Esophagus (tissue), 2 donors: ENCODE measurements around the gene NEURL2. TPM values are rescaled to one million over a fixed set of nuclear protein-coding genes. Genes with fewer than 3 reads are reported as not detected.

Source experiments
- H3K27ac ChIP-seq, 2 donors: one replicate each; pipeline ENCODE4 v1.5.1; 2013; ENCODE audit warnings: low read depth in 2 of 2, mild to moderate bottlenecking in 2 of 2, inconsistent platforms in 1 of 2, low read length in 1 of 2, moderate library complexity in 1 of 2
- H3K27me3 ChIP-seq, 2 donors: one replicate each; pipeline ENCODE4 v1.6.1; 2013; ENCODE audit warnings: low read length in 2 of 2, control low read depth in 1 of 2, mild to moderate bottlenecking in 1 of 2; ENCODE audit not compliant: insufficient read depth in 2 of 2, control insufficient read depth in 1 of 2
- H3K36me3 ChIP-seq, 2 donors: one replicate each; pipeline ENCODE4 v1.6.1; 2013; ENCODE audit warnings: low read length in 1 of 2; ENCODE audit not compliant: control insufficient read depth in 2 of 2, insufficient read depth in 2 of 2
- H3K4me1 ChIP-seq, 2 donors: one replicate each; pipeline ENCODE4 v1.6.1; 2013; ENCODE audit warnings: low read length in 1 of 2; ENCODE audit not compliant: control insufficient read depth in 2 of 2, insufficient read depth in 2 of 2
- H3K4me3 ChIP-seq, 2 donors: one replicate each; pipeline ENCODE4 v1.5.1; 2013; ENCODE audit warnings: low read length in 2 of 2, mild to moderate bottlenecking in 2 of 2, low read depth in 1 of 2, moderate library complexity in 1 of 2
- H3K9me3 ChIP-seq, 2 donors: one replicate each; pipeline ENCODE4 v1.6.1; 2013; ENCODE audit warnings: mild to moderate bottlenecking in 2 of 2, low read depth in 1 of 2, low read length in 1 of 2, moderate library complexity in 1 of 2; ENCODE audit not compliant: control insufficient read depth in 2 of 2, insufficient read depth in 1 of 2
- WGBS, 2 donors: extraction: QIAGEN DNeasy Blood & Tissue Kit; methylation state at CpG; one replicate each; pipeline ENCODE4 v1.1.7; 2013; 5-methylcytosine and 5-hydroxymethylcytosine counted together
- polyA plus RNA-seq, 2 donors: library from polyadenylated mRNA; stranded (reverse); fragments of 200-250 nt; gene quantifications; one replicate each; pipeline ENCODE4 v1.2.3, GENCODE V29; 2013
- donor health status: healthy with polysubstance abuse.
- donor health status: Bipolar disorder and iron deficiency.

Gene NEURL2
- polyA plus RNA-seq, 2 donors = 1.4 to 2.5 TPM

DNA sequence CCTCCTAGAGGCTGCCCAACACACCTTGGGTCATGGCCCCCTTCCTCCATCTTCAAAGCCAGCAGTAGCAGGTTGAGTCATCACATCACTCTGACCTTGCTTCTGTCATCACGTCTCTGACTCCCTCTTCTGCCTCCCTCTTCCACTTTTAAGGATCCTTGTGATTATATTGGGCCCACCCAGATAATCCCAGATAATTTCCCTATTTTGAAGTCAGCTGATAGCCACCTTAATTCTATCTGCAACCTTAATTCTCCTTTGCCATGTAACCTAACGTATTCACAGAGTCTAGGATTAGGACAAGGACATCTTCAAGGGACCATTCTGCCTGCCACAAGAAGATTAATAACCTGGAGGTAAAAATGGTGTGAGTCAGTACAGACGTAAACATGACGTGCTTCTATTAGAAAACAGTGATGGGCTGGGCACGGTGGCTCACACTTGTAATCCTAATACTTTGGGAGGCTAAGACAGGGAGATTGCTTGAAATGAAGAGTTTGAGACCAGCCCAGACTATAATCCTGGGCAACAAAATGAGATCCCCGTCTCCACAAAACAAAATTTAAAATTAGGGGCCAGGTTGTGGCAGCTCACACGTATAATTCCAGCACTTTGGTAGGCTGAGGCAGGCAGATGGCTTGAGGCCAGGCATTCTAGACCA, 30.3 kb downstream of the NEURL2 start:
- Histone ChIP-seq H3K4me1 (peaks cover 3 to 8% of the 10 kb centered on the region in 2 donors), H3K9me3 (no peaks in the 10 kb centered on the region), H3K27me3 (no peaks in the 10 kb centered on the region), H3K36me3 (no peaks in the 10 kb centered on the region), H3K4me3 (no peak overlapping the region), H3K27ac (peak overlapping the region in 1 of 2 donors; percentile 70)
- 58 to 60% methylated on average over 7 of the region's 7 CpGs for WGBS, 2 donors

DNA sequence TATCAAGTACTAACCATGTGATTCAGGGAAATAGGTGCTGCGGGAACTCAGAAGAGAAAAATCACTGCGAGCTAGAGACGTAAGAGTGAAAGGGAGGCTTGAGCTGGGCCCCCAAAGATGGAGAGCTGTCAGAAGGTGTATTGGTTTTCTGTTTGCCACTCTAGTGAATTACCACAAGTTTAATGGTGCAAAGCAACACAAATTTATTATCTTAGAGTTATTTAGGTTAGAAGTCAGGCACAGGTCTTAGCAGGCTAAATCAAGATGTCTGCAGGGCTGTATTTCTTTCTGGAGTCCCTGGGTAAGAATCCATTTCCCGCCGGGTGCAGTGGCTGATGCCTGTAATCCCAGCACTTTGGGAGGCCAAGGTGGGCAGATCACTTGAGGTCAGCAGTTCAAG, 31.1 kb downstream of the NEURL2 start:
- Histone ChIP-seq H3K36me3 (peaks cover 0 to 2% of the 10 kb centered on the region in 2 donors), H3K27me3 (no peaks in the 10 kb centered on the region), H3K27ac (no peak overlapping the region), H3K9me3 (no peaks in the 10 kb centered on the region), H3K4me3 (no peak overlapping the region), H3K4me1 (peaks cover 4 to 11% of the 10 kb centered on the region in 2 donors)
- 96 to 97% methylated on average over 5 of the region's 5 CpGs for WGBS, 2 donors

DNA sequence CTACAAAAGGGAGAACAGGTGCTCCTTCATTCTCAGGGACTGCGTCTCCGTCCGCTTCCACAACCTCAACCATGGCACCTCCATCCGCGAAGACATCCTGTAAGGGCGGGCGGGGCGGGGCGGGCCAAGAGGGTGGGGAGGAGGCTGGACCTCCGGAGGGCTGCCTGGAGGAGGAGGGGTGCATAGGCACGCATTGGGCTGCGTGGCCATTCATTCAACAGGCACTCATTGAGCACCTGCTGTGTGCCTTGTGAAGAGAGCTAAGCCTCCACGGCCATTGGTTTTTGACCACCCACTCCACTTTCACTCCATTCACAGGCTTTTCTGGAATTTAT, 33.2 kb downstream of the NEURL2 start:
- 15 to 16% methylated on average over 13 of the region's 13 CpGs for WGBS, 2 donors
- Histone ChIP-seq H3K27ac (peak overlapping the region; percentile 28 to 91), H3K4me1 (peaks cover 5 to 13% of the 10 kb centered on the region in 2 donors), H3K4me3 (peak overlapping the region; percentile 73 to 93), H3K27me3 (no peaks in the 10 kb centered on the region), H3K9me3 (no peaks in the 10 kb centered on the region), H3K36me3 (peaks cover 0 to 5% of the 10 kb centered on the region in 2 donors)

GRCh38 chr20:45857114-45857881, 33.7 kb downstream of the NEURL2 start, which contains the start of the genes ACOT8 and ZSWIM3:
Gene ACOT8, minus strand, starts transcription at chr20:45857392. Its CDS starts 77 bp downstream, at chr20:45857315.
Gene ZSWIM3, plus strand, starts transcription at chr20:45857614. Its CDS starts 212 bp downstream, at chr20:45857826.
- H3K36me3 ChIP-seq = peaks cover 0 to 5% of the 10 kb centered on the region in 2 donors
- H3K4me1 ChIP-seq = peaks cover 5 to 13% of the 10 kb centered on the region in 2 donors
- 0 to 1% methylated on average over 36 of the region's 36 CpGs for WGBS, 2 donors
- H3K27me3 ChIP-seq = no peaks in the 10 kb centered on the region
- H3K4me3 ChIP-seq = peak within 1 kb of the TSS; percentile 73 to 93
- no peaks in the 10 kb centered on the region for H3K9me3 ChIP-seq
- peak within 1 kb of the TSS; percentile 39 to 91 for H3K27ac ChIP-seq

DNA sequence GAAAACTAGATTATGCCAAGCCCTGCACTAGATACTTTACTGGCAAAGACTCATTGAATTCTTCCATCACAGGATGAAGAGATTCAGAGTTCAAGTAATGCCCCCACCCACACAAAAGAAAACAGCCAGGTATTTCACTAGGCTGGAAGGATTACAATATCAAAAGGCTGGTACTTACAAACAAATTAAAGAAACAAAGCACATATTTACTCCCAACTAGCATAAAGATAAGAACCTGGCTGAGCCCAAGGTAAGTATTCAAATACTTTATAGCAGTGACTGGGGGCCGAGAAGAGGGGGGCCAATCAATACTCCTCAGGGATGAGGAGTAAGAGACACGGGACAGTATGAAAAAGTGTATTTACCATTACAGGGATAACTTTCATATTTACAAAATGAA, 37.5 kb downstream of the NEURL2 start:
- H3K27ac ChIP-seq = no peak overlapping the region
- H3K36me3 ChIP-seq = peaks cover 0 to 18% of the 10 kb centered on the region in 2 donors
- H3K4me3 ChIP-seq = no peak overlapping the region
- WGBS, 2 donors = 74 to 82% methylated on average over 2 of the region's 2 CpGs
- no peaks in the 10 kb centered on the region for H3K9me3 ChIP-seq
- H3K27me3 ChIP-seq = no peaks in the 10 kb centered on the region
- peaks cover 5 to 13% of the 10 kb centered on the region in 2 donors for H3K4me1 ChIP-seq

DNA sequence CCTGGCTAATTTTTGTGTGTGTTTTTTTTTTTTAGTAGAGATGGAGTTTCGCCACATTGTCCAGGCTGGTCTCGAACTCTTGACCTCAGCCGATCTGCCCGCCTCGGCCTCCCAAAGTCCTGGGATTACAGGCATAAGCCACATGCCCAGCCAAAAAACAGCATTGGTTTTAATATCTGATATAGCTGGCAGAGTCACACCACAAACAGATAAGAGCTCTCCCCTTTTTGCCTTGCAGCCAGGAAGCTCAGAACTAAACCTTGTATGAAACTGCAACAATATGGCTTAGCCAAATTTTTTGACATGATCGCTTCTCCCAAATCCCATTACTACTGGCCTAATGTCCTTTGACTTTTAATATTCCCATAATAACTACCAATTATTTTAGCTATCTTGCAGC, 38.7 kb downstream of the NEURL2 start:
- Histone ChIP-seq H3K4me1 (peaks cover 2 to 11% of the 10 kb centered on the region in 2 donors), H3K4me3 (no peak overlapping the region), H3K9me3 (no peaks in the 10 kb centered on the region), H3K27me3 (no peaks in the 10 kb centered on the region), H3K27ac (no peak overlapping the region), H3K36me3 (peaks cover 0 to 21% of the 10 kb centered on the region in 2 donors)
- WGBS, 2 donors = 92 to 98% methylated on average over 6 of the region's 6 CpGs

DNA sequence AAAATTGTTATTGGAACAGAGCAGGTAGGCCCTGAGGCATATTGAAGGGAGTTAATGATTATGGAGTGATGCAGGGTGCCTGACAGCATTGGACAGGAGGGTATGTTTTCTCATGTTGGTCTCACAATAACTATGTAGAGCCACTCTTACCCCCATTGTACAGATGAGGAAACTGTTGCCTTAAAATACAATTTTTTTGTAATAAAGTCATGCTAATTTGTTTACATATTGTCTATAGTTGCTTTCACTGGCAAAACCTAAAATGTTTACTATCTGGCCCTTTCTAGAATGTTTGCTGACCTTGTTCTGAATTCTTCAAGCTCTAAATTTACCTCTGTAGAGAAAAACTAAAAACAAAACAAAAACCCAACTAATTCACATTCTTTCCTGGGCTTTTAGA, 39.5 kb downstream of the NEURL2 start:
- Histone ChIP-seq H3K36me3 (peaks cover under 1 to 21% of the 10 kb centered on the region in 2 donors), H3K9me3 (no peaks in the 10 kb centered on the region), H3K27ac (no peak overlapping the region), H3K27me3 (no peaks in the 10 kb centered on the region), H3K4me1 (peaks cover 2 to 11% of the 10 kb centered on the region in 2 donors), H3K4me3 (no peak overlapping the region)

GRCh38 chr20:45850926-45851325, 40.1 kb downstream of the NEURL2 start:
- Histone ChIP-seq H3K27me3 (no peaks in the 10 kb centered on the region), H3K4me3 (no peak overlapping the region), H3K27ac (no peak overlapping the region), H3K9me3 (no peaks in the 10 kb centered on the region), H3K36me3 (peaks cover 3 to 21% of the 10 kb centered on the region in 2 donors), H3K4me1 (peaks cover 2 to 7% of the 10 kb centered on the region in 2 donors)
- 77 to 93% methylated on average over 1 of the region's 1 CpG for WGBS, 2 donors

- Histone ChIP-seq H3K27ac (no peak overlapping the region), H3K36me3 (peaks cover 3 to 25% of the 10 kb centered on the region in 2 donors), H3K4me1 (peaks cover 2 to 4% of the 10 kb centered on the region in 2 donors), H3K9me3 (no peaks in the 10 kb centered on the region), H3K4me3 (no peak overlapping the region), H3K27me3 (no peaks in the 10 kb centered on the region)
- 96 to 100% methylated on average over 2 of the region's 2 CpGs for WGBS, 2 donors
Measured at GRCh38 chr20:45850238-45850637, 40.8 kb downstream of the NEURL2 start.
